NCI-H748 treated with DMSO at 0.1 percent for 48 hours (cell line): ENCODE data around the gene ATP6V0E1.
"Not testable (repeated sequence)": the region's sequence is repeated elsewhere in the genome, so short reads cannot be mapped to it uniquely, and the experiment has no call there.

ENCODE experiments used
- DNase-seq: peaks from one replicate; lab custom pipeline; 2025; lab: John Stamatoyannopoulos, UW

The ATP6V0E1 gene

DNA sequence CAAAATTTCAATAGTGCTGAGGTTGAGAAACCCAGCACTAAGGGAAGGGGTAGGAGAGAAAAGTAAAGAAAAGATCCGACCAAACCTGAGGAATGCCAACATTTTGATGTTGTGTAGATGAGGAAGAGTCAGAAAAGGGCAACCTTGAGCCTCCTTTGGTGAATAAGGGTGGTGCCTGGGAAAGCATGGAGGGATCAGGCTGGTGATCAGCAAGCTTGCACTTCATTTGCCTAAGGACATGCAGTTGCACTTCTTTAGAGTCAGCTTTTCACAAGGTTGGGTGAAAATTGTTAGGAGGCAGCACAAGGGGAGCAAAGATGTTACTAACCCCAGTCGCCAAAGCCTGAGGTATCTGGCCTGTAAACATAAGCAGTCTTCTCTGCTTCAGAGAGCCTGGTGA is 20.4 kb downstream of the ATP6V0E1 start:
- DNase-seq = no peak

DNA sequence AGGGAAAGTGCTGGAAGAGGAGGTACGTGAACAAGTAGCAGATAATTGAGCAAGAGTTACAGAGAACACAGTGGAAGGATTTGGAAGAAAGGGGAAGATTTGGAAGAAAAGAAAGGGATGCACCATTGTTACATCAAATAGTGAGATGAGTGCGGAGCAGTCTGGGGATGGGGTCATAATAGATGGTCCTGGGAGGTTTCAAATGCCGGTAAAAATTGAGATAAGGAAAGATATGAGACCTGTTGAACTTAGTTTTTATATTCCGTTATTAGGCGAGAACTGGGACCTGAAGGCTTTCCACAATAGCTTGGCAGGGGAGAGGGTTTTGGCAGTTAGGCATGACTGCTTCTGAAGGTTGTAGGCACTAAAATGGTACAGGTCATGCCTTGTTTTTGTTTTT is 20.9 kb downstream of the ATP6V0E1 start:
- DNase-seq = no peak

DNA sequence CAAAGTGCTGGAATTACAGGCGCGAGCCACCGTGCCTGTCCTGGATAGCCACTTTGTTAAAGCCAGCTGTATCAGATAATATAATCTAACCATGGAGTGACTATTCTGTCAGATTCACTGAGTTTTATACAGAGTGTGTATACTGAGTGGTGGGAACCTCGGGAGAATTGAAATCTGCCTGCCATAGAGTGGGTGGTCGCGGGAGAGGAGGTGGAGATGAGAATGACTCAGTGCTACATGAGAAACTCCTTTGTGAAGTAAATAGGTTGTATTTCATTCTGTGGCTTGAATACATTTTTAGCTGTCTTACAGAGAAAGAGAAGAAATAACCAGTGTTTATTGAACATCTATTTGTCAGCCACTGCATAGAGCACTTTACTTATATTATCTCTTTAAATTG is 26.4 kb downstream of the ATP6V0E1 start:
- DNase-seq = no peak

DNA sequence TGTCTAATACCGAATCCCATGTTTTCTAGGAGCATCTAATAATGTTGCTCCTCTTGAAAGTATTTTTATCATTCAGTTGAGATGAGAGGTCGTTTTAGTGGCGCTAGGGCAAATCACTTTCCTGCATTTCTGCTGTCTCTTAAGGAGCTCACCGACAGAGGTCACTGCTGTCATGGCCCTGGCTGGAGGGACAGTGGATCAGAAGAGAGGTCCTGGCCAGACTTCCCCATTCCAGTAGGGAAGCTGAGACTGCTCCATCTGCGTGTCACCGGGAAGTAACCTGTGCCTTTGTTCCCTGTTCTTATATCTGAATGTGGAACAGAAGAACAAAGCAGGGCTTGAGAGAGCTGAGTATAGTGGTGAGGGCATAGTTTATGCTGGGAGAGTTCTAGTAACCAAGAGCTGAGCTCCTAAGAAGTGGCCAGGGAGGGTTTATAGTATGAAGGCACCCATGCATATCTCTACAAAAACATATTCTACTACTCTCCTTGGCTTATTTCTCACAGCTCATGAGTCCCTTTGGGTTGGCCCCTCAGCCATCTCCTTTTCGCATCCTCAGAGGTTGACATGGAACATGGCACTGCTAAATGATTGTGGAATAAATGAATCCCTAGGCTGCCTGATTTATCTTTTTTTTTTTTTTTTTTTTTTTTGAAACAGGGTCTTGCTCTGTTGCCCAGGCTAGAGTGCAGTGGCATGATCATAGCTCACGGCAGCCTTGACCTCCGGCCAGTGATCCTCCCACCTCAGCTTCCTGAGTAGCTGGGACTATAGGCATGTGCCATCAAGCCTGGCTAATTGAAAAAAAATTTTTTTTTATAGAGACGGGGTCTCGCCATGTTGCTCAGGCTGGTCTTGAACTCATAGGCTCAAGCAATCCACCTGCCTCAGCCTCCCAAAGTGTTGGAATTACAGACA is 27.2 kb downstream of the ATP6V0E1 start:
- DNase-seq = no peak

DNA sequence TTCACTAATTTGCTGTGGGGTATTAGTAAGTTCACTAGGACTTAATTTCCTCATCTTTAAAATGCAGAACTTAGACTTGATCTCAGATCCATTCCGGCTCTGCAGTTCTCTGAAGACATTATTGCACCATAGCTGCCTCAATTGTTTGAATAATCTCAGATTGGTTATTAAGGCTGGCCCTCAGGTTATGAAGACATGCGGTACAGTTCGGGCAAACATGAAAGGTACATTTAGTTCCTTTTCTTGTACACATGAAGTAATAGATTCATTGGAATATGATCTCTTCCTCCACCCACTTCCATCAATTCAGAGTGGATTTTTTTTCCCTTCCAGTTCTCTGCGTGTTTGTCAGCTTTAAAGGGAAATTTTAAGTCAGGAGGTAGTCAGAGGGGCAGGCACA is 28.0 kb downstream of the ATP6V0E1 start:
- no peak for DNase-seq

DNA sequence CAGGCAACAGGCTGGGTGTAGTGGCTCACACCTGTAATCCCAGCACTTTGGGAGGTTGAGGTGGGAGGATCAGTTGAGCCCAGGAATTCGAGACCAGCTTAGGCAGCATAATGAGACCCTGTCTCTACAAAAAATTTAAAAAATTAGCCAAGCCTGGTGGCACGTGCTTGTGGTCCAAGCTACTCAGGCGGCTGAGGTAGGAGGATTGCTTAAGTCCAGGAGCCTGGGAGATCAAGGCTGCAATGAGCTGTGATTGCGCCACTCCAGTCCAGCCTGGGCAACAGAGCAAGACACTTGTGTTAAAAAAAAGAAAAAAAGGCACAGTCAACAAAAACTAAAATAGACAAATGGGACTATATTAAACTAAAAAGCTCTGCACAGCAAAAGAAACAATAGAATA is 29.3 kb downstream of the ATP6V0E1 start:
- no peak for DNase-seq

DNA sequence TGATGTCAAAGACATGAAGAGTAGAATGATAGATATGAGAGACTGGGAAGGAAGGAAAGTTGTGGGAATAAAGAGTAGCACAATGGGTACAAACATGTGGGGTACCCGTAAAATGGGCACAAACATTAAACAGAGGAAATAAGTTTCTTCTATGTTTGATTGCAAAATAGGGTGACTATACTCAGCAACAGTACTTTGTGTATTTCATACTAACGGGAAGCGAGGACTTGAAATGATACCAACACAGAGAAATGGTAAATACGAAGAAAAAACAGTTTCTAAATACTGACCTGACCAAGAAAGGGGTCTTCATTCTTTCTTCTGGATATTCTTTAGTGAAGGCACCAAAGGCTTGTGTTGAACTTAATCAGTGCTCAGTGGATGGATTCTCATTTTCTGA is 31.1 kb downstream of the ATP6V0E1 start:
- DNase-seq = no peak

DNA sequence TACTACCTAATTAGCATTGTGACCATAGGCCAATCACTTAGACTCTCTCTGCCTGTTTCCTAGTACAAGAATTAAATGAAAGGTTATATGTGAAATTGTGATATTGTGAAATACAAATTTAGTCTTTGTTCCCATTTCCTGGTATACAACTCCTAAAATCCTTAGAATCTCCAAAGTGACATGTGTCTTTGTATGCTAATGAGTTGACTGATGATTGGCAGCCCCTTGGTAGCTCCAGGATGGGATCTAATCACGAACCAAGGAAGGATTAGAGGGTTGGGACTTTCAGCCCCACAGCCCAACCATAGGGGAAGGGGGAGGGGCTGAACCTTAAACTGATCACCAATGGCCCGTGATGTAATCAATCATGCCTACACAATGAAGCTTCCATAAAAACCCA is 31.6 kb downstream of the ATP6V0E1 start:
- DNase-seq = no peak

DNA sequence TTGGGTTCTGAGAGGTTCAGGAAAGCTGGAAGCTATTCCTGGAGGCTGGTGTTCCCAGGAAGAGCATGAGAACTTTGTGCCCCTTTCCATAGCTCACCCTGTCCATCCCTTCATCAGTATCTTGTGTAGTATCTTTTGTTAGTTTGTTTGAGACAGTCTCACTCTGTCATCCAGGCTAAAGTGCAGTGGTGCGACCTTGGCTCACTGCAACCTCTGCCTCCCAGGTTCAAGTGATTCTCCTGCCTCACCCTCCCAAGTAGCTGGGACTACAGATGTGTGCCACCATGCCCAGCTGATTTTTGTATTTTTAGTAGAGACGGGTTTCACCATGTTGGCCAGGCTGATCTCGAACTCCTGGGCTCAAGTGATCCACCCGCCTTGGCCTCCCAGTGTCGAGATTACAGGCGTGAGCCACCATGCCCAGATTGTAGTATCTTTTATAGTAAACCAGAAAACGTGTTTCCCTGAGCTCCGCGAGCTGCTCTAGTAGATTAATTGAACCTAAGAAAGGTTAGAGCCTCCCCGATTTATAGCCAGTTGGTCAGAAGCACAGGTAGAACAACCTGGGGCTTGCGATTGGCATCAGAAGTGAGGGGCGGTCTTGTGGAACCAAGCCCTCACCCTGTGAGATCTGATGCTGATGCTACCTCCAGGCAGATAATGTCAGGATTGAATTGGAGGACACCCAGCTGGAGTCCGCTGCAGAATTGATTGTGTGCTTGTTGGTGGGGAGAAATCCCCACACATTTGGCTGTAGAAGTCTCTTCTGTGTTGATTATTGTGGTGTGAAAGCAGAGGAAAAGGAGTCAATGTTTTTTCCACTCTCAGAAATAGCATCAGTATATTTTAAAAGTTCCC is 32.3 kb downstream of the ATP6V0E1 start:
- no peak for DNase-seq

DNA sequence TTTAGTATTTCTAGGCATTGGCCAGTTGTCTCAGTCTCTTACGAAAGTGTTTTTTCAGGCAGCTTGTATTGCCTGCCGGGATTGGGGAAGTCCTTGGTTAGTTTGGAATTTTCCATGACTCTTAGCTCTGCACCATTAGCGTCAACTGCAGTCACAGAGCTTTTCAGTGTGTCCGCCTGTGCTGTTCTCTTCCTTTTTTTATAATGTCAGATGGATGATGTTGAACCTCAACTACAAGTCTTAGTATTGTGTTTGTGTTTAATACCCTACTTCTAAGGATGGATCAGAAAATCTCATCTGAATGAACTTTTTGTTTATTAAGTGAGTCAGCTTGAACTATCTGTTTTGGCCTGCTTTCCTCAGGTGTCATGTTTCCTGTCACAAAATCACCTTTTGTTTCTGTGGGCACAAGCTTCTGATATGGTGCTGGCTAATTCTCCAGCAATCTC is 33.1 kb downstream of the ATP6V0E1 start:
- no peak for DNase-seq

DNA sequence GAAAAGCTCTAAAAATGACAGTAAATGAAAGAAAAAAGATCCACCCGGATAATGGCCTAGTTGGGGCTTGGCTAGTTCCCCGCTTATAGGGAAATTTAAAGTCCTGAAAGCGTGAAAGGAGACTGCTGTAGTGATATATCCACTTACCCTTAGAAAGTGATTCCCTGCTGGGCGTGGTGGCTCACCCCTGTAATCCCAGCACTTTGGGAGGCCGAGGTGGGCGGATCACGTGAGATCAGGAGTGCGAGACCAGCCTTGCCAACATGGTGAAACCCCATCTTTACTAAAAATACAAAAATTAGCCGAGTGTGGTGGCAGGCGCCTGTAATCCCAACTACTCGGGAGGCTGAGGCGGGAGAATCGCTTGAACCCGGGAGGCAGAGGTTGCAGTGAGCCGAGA is 33.5 kb downstream of the ATP6V0E1 start:
- not testable (repeated sequence) for DNase-seq

DNA sequence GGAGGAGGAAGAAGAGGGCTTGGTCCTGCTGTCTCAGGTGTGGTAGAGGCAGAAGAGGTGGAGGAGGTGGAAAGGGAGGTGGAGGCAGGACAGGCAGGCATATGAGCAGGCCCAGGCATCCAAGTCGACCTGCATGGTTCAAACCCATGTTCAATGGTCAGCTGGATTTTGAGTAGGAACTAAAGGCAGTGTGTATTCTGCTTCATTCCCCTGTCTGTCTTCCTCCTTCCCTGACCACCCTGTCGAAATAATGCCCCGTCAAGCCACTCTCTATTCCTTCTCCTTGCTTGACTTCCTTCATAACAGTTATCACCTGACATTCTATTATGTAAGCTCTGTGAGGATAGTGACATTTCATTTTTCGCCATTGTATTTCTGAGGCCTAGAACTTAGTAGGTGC is 34.8 kb downstream of the ATP6V0E1 start:
- DNase-seq = no peak

DNA sequence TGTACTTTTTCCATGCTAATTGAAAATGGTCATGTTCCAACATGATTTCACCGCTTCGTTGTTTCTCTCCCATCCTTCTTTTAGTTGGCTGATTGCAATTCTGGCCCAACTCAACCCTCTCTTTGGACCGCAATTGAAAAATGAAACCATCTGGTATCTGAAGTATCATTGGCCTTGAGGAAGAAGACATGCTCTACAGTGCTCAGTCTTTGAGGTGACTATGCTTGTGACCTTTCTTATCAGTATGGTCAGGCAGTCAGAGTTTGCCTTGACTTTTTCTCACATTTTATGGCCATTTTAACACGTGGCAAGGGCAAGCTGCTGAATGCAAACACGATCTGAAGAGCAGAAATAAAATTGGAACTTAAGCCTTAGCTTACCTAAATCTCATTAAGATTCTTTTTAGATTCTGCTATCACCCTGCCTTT is 36.6 kb downstream of the ATP6V0E1 start:
- DNase-seq = no peak

DNA sequence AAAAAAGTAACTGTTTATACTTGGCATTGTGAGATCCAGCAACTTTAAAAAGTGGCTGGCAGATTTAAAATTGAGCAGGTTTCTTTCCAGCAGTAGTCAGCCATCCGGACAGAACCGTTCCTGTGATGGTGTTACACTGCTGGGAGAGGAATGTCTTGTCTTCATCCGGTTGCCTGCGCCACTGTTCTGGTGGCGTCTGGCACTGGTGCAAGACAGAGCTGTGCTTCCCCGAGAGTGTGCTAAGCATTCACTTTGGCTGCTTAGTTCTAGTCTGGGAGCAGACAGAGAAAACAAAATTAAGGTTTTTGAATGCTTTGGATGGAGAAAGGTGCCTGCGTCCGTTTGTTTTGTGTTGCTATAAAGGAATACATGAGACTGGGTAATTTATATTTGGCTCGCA is 37.1 kb downstream of the ATP6V0E1 start:
- DNase-seq = no peak

DNA sequence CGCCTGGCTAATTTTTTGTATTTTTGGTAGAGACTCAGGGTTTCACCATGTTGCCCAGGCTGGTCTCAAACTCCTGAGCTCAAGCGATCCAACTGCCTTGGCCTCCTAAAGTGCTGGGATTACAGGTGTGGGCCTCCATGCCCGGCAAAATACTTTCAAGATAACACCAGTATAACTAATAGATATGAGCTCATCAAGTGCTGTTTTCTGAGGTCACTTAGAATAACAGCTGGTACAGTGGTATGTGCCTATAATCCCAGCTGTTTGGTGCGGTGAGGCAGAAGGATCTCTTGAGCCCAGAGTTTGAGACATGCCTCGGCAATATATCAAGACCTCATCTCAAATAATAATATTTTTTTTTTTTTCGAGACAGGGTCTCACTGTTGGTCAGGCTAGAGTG is 42.1 kb downstream of the ATP6V0E1 start:
- DNase-seq = no peak

DNA sequence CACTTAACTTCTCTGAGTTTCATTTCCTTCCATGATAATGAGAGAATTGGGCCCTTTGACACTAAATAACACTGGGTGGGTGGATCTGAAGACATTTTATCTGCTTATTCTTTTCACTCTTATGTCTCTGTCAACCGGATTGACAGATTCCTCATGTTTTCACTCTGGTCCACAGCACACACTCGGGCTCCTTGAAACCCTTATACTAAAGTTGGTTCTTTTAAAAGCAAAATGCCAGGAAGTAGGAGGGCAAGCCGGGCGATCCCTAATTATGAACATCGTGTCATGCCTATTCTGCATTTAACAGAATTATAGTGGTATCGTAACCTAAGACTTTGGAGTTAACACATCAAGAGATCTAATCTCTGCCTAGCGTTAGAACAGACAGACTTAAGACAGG is 44.3 kb downstream of the ATP6V0E1 start:
- DNase-seq = no peak

DNA sequence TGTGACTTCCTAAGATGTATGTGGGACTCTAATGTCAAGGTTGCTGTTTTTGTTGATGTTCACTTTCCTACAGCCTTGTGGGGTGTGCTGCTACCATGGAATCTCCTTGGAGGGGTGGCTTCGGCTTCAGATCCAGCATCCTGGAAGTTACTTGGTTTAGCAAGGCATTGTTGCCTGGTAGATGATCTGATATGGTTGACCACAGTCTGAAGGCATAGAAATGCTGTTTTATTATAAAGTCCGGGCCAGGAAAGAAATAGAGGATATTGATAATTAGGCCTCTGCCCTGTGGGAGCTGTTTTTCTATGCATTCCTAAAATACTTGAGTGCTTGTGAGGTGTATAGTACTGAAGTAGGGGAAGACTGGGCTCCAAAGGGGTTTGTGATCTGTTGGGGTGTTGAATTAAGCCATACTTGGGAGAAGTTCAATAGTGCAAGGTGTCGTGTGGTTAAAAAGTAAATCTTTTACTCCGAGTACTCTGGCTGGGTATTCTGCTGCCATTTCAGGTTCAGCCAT is 45.3 kb downstream of the ATP6V0E1 start:
- no peak for DNase-seq

DNA sequence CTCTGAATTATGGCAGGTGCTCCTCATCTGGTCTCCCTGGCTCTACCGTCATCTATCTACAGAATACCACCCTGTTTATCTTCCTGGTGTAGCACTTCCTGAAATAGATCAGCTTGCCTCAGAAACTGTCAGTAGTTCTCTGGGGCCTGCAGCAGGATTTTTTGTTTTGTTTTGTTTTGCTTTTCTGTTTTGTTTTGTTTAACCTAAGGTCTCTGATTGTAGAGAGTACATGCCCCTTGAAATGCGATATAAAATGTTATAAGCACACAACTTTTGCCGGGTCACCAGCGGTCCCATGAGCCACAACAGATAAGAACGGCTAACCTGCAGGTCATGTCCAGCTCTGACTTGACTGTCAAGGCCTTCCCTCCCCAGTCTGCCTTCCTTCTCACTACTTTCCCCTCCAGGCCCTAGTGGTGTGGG is 45.9 kb downstream of the ATP6V0E1 start:
- no peak for DNase-seq

DNA sequence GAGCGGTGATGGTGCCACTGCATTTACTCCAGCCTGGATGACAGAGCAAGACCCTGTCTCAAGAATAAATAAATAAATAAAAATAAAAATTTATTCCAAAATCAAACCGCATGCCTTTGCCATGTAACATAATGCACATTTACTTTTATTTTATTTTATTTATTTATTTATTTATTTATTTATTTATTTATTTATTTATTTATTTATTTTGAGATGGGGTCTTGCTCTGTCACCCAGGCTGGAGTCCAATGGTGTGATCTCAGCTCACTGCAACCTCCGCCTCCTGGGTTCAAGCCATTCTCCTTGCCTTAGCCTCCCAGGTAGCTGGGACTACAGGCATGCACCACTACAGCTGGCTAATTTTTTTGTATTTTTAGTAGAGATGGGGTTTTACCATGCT is 48.5 kb downstream of the ATP6V0E1 start:
- not testable (repeated sequence) for DNase-seq

DNA sequence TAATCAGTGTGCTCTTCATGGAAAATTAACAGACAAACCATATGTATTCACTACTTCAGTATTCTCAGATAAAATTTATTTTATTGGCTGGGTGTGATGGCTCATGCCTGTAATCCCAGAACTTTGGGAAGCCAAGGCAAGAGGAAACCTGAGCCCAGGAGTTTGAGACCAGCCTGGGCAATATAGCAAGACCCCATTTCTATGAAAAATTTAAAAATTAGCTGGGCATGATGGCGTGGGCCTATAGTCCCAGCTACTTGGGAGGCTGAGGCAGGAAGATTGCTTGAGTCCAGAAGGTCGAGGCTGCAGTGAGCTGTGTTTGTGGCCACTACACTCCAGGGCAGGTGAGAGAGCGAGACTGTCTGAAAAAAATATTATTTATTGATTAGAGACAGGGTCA is 49.2 kb downstream of the ATP6V0E1 start:
- no peak for DNase-seq

DNA sequence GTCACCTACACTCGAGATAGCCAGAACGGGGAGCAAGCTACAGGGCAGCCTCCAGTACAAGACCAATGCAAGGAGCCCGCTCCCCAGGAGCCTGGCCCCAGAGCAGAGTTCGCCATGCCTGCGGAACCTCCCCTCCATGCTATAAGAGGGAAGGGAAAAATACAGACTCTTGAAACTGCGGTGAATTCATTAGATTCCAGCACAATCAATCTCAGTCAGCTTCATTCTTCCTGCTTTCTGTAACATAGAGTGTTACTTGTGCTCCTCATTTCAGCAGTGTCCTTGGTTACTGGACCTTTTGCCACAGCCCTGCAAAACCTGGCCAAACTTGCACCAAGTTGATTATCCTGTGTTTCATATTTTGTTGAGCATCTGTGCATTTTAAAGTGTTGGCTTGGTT is 50.4 kb downstream of the ATP6V0E1 start:
- no peak for DNase-seq

DNA sequence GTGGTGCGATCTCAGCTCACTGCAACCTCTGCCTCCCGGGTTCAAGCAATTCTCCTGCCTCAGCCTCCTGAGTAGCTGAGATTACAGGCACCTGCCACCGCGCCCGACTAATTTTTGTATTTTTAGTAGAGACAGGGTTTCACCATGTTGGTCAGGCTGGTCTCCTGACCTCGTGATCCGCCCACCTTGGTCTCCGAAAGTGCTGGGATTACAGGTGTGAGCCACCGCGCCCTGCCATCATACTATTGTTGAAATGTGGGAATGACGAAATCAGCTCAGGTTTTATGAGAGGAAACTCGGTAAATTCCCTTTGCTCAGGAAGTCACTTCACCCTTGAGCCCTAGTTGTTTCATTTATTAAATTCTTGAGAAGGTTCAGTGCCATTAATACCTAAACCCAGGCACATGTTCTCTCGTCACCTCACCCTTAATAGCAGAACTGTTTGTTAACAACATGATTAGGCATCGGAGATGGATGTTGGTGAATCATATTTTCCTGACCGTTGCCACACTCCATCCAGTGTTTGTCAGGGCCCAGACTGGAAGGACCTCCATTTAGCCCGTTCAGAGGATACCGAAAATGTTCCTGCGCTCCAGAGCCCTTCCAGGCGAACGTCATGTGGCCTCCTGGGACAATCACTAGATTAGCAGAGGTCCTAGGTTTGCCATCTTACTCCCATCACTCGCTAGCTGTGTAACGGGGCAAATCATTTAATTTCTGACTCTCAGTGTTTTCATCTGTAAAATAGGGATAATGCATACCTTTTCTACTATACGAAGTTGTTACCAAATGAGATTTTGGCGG is 52.5 kb downstream of the ATP6V0E1 start:
- no peak for DNase-seq
